HepG2 (cell line): ENCODE data around the gene PRH2. TPM values are rescaled to one million over a fixed set of nuclear protein-coding genes. Genes with fewer than 3 reads are reported as not detected.

Experiments
- ATAC-seq: fragments of 200-7000 bp; cut with Tn5 transposase; 3 replicates; pipeline ENCODE4 v1.9.1; 2020; ENCODE audit warnings: mild to moderate bottlenecking, moderate library complexity
- BruUV-seq: library from RNA; stranded (reverse); fragments of 400-500 nt; replicated peaks from 2 replicates; lab custom pipeline; 2021; lab: Mats Ljungman, UMichigan
- CTCF ChIA-PET: fragments of 300-600 bp; formaldehyde crosslinking; extraction: SDS; loops from one replicate; lab custom pipeline; 2021; ENCODE audit warnings: low total read pairs, inconsistent platforms, low intra/inter-chr PET ratio; lab: Yijun Ruan, JAX
- POLR2A ChIA-PET: fragments of 350-600 bp; sonication (Branson Sonifier 250); formaldehyde crosslinking; loops from one replicate; lab custom pipeline; 2020; ENCODE audit warnings: antibody characterized with exemption, inconsistent platforms; lab: Yijun Ruan, JAX
- DNase-seq: peaks from one replicate; pipeline ENCODE4 v3.0.0-alpha.2; 2015; ENCODE audit warnings: low spot score
- FAIRE-seq: peaks from 3 replicates; lab custom pipeline; 2011; peaks lifted over from hg19 to GRCh38; lab: Jason Lieb, UNC
- H2AFZ ChIP-seq: one replicate; pipeline ENCODE4 v1.6.1; 2011; ENCODE audit warnings: low read length, inconsistent platforms
- H3K27ac ChIP-seq: fragments of 300-600 bp; 3 replicates; pipeline ENCODE4 v1.8.0; 2011; ENCODE audit warnings: mixed run types, mild to moderate bottlenecking, mixed read lengths, low read length, inconsistent platforms; ENCODE audit not compliant: insufficient read depth; ENCODE audit errors: extremely low read length
- H3K27me3 ChIP-seq, 2 experiments: fragments of 200-600 bp in 1 of 2; 2 replicates in 1 of 2; 3 replicates in 1 of 2; pipeline versions ENCODE4 v1.6.0 to v1.8.0; 2011; ENCODE audit warnings: low read length in 2 of 2, mild to moderate bottlenecking in 2 of 2, moderate library complexity in 2 of 2, inconsistent platforms in 1 of 2; ENCODE audit not compliant: insufficient read depth in 2 of 2, control insufficient read depth in 1 of 2
- H3K36me3 ChIP-seq, 2 experiments: fragments of 200-600 bp in 1 of 2; replicated peaks in 1 of 2; 2 replicates in 1 of 2; 3 replicates in 1 of 2; pipeline versions ENCODE4 v1.5.1 to v1.8.0; 2011; ENCODE audit warnings: low read length in 2 of 2, inconsistent platforms in 1 of 2; ENCODE audit not compliant: insufficient read depth in 2 of 2, control insufficient read depth in 1 of 2
- H3K4me1 ChIP-seq: 2 replicates; pipeline ENCODE4 v1.5.1; 2012; ENCODE audit warnings: low read length, inconsistent platforms; ENCODE audit not compliant: insufficient read depth
- H3K4me2 ChIP-seq: 2 replicates; pipeline ENCODE4 v1.6.0; 2011; ENCODE audit warnings: low read depth, low read length, inconsistent platforms
- H3K4me3 ChIP-seq, 3 experiments: fragments of 200-600 bp in 1 of 3; sonication (generic), shearing (Covaris generic) in 1 of 3; replicated peaks in 1 of 3; 2 replicates each; pipeline ENCODE4 v1.5.1; 2011 to 2016; ENCODE audit warnings: low read length in 3 of 3, inconsistent platforms in 2 of 3, low read depth in 2 of 3, mild to moderate bottlenecking in 2 of 3, control low read depth in 1 of 3, mixed read lengths in 1 of 3; ENCODE audit not compliant: insufficient read depth in 1 of 3
- H3K79me2 ChIP-seq: one replicate; pipeline ENCODE4 v1.6.1; 2011; ENCODE audit warnings: low read length, inconsistent platforms; ENCODE audit not compliant: insufficient read depth
- H3K9ac ChIP-seq: 2 replicates; pipeline ENCODE4 v1.6.0; 2011; ENCODE audit warnings: mild to moderate bottlenecking, low read depth, low read length, inconsistent platforms; ENCODE audit not compliant: insufficient read depth
- H3K9me3 ChIP-seq: 2 replicates; pipeline ENCODE4 v1.5.1; 2012; ENCODE audit warnings: mild to moderate bottlenecking, low read length
- H4K20me1 ChIP-seq: 2 replicates; pipeline ENCODE4 v1.6.0; 2011; ENCODE audit warnings: inconsistent platforms, mild to moderate bottlenecking, low read length, moderate library complexity; ENCODE audit not compliant: insufficient read depth
- ATF1 ChIP-seq: IDR thresholded peaks from 2 replicates; pipeline ENCODE4 v1.6.1; 2016; ENCODE audit warnings: mild to moderate bottlenecking, control low read depth
- GLI4 ChIP-seq: sonication (generic); formaldehyde crosslinking; IDR thresholded peaks from 2 replicates; pipeline ENCODE4 v1.5.1; 2020; ENCODE audit warnings: missing genetic modification reagents, mild to moderate bottlenecking, moderate library complexity, borderline replicate concordance
- HNF4G ChIP-seq, 2 experiments: sonication (generic) in 1 of 2; formaldehyde crosslinking in 1 of 2; IDR thresholded peaks; 2 replicates each; pipeline versions ENCODE4 v1.4.0 to v1.6.1; 2011 to 2020; ENCODE audit warnings: borderline replicate concordance in 2 of 2, low read depth in 2 of 2, mild to moderate bottlenecking in 2 of 2, low read length in 1 of 2, missing genetic modification reagents in 1 of 2, moderate library complexity in 1 of 2
- KDM5B ChIP-seq: sonication (generic); formaldehyde crosslinking; IDR thresholded peaks from 2 replicates; pipeline ENCODE4 v1.4.0; 2020; ENCODE audit warnings: missing genetic modification reagents, mild to moderate bottlenecking, borderline replicate concordance
- NCOA5 ChIP-seq: sonication (generic); formaldehyde crosslinking; IDR thresholded peaks from 2 replicates; pipeline ENCODE4 v1.4.0; 2020; ENCODE audit warnings: missing genetic modification reagents
- RAD51 ChIP-seq: fragments of 450-650 bp; IDR thresholded peaks from 2 replicates; pipeline ENCODE4 v1.6.1; 2016; ENCODE audit warnings: borderline replicate concordance
- RXRB ChIP-seq: IDR thresholded peaks from 2 replicates; pipeline ENCODE4 v1.6.1; 2016; ENCODE audit warnings: borderline replicate concordance, missing genetic modification reagents, missing compliant biosample characterization
- SNAPC2 ChIP-seq: sonication (generic); formaldehyde crosslinking; IDR thresholded peaks from 2 replicates; pipeline ENCODE4 v1.8.1; 2022; ENCODE audit warnings: mild to moderate bottlenecking, missing genetic modification reagents
- THAP11 ChIP-seq: IDR thresholded peaks from 2 replicates; pipeline ENCODE4 v1.6.1; 2016; ENCODE audit warnings: missing biosample characterization, missing genetic modification reagents
- ZFAT ChIP-seq: sonication (generic); formaldehyde crosslinking; conservative IDR thresholded peaks from 2 replicates; pipeline ENCODE4 v1.8.1; 2023; ENCODE audit warnings: missing genetic modification reagents, inconsistent platforms
- ZNF331 ChIP-seq: sonication (generic); formaldehyde crosslinking; IDR thresholded peaks from 2 replicates; pipeline ENCODE4 v1.4.0; 2020; ENCODE audit warnings: missing genetic modification reagents
- ZNF335 ChIP-seq: sonication (generic); formaldehyde crosslinking; IDR thresholded peaks from 2 replicates; pipeline ENCODE4 v1.4.0; 2020; ENCODE audit warnings: missing genetic modification reagents
- ZNF703 ChIP-seq: sonication (generic); formaldehyde crosslinking; IDR thresholded peaks from 2 replicates; pipeline ENCODE4 v1.5.1; 2020; ENCODE audit warnings: missing genetic modification reagents, mild to moderate bottlenecking, moderate library complexity, borderline replicate concordance
- ZNF781 ChIP-seq: sonication (generic); formaldehyde crosslinking; IDR thresholded peaks from 2 replicates; pipeline ENCODE4 v1.5.1; 2020; ENCODE audit warnings: borderline replicate concordance, mild to moderate bottlenecking, missing genetic modification reagents; ENCODE audit errors: not compliant biosample characterization
- ZNF792 ChIP-seq: IDR thresholded peaks from 2 replicates; pipeline ENCODE4 v1.6.1; 2016
- WGBS: methylation state at CpG from one replicate; pipeline ENCODE4 v1.1.6; 2017; ENCODE audit warnings: low lambda C conversion rate; 5-methylcytosine and 5-hydroxymethylcytosine counted together
- in situ Hi-C: cut with HindIII; loops from 2 replicates; pipeline ENCODE4 v1.10.0; 2017; ENCODE audit warnings: low pct_unique_long_range_greater_than_20kb; ENCODE audit not compliant: extremely low pct_ligation_motif_present
- intact Hi-C: fragments of 100-400 bp; cut with micrococcal nuclease; formaldehyde crosslinking; loops from one replicate; pipeline ENCODE4 v1.10.0; 2022; ENCODE audit not compliant: unreplicated experiment
- polyA plus RNA-seq, 8 experiments: library from polyadenylated mRNA; depleted of rRNA in 3 of 8; stranded (reverse) in 7 of 8; unstranded in 1 of 8; fragments of >200 nt; fragmentation: Illumina TruSeq in 4 of 8; extraction: Trizol in 4 of 8; gene quantifications; 2 replicates each; pipeline versions ENCODE4 v1.2.1 to v1.2.3, GENCODE V29; 2011 to 2016; ENCODE audit warnings: low read depth in 4 of 8, missing spikeins in 1 of 8, mixed read lengths in 1 of 8; ENCODE audit not compliant: insufficient read depth in 1 of 8
- total RNA-seq, 5 experiments: library from RNA; depleted of rRNA; stranded (reverse); fragments of >200 nt; fragmentation: Illumina TruSeq; extraction: Trizol; gene quantifications; 2 replicates each; pipeline ENCODE4 v1.2.3, GENCODE V29; 2016; ENCODE audit warnings: low read depth in 1 of 5
- TF ChIP-seq, protein P1 (sequence below): sonication (generic); formaldehyde crosslinking; IDR thresholded peaks from 2 replicates; pipeline ENCODE4 v1.4.0; 2020; ENCODE audit warnings: mild to moderate bottlenecking, missing genetic modification reagents
- TF ChIP-seq, protein P2 (sequence below): sonication (generic); formaldehyde crosslinking; IDR thresholded peaks from 2 replicates; pipeline ENCODE4 v1.4.0; 2020; ENCODE audit warnings: missing genetic modification reagents
- TF ChIP-seq, protein P3 (sequence below): sonication (generic); formaldehyde crosslinking; IDR thresholded peaks from 2 replicates; pipeline ENCODE4 v1.4.0; 2020; ENCODE audit warnings: missing genetic modification reagents

The PRH2 gene
- total and polyA plus RNA-seq, 2 of the 13 experiments (the other 11 are each of a cell fraction or from before 2014, with no cell fraction given), result 0.24 to 0.48 TPM

DNA sequence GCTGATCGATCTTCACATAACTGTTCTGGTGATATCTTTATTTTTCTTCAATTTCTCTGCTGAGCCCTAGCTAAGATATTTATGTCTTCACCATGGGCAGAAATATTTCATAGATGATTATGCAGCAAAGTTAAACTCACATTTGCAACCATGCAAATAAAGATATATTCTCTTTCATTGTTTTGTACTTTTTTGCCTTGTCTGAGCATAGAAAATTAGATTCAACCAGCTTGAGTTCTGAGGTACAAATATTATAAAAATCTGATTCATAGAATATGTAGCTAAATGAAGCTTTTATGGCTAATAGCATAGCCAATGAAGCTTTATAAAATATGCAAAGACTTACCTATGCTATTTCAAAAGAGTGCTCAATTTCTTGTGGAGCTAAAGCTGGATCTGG, 19.6 kb upstream of the PRH2 start, which contains the start of gene TAS2R13:
Gene TAS2R13, minus strand, starts transcription at position 101 of the 400 bp plus-strand sequence. CDS start 264 bp downstream, outside the sequence.
- intact Hi-C loops, result no loop called here
- Histone ChIP-seq H4K20me1 (no peaks in the 10 kb centered on the region), H3K9me3 (peaks cover 9% of the 10 kb centered on the region; the same call in 1 of the 2 replicates), H3K27me3 (no peaks in the 10 kb centered on the region), H3K9ac (no peak within 1 kb of the TSS), H3K4me3 (no peak within 1 kb of the TSS), H3K4me2 (no peak within 1 kb of the TSS), H3K36me3 (no peaks in the 10 kb centered on the region; a peak in 1 of 5 replicates), H3K79me2 (no peaks in the 10 kb centered on the region), H2AFZ (no peak within 1 kb of the TSS), H3K4me1 (no peaks in the 10 kb centered on the region), H3K27ac (no peak within 1 kb of the TSS)
- WGBS, result 91% methylated on average over 1 of the region's 1 CpG
- FAIRE-seq (no peak), ATAC-seq (no peak), DNase-seq (no peak)
- CTCF ChIA-PET, result no interaction called here
- BruUV-seq, result no TSS peak
- in situ Hi-C loops, result no loop called here
- POLR2A ChIA-PET, result no interaction called here
- TF ChIP-seq ZNF335 (CRISPR knock-in tag), result no peak
- no peak for TF ChIP-seq ZFAT (CRISPR knock-in tag)
- TF ChIP-seq RXRB, result no peak
- TF ChIP-seq HNF4G (IDR thresholded peaks at IDR 0.05; ENCODE audit: borderline replicate concordance, low read depth, low read length), result no peak
- TF ChIP-seq HNF4G (CRISPR knock-in tag; IDR thresholded peaks at IDR 0.05; ENCODE audit: borderline replicate concordance, low read depth), result no peak
- no peak for TF ChIP-seq GLI4
- TF ChIP-seq RAD51, result no peak
- TF ChIP-seq ZNF792, result no peak
- no peak for TF ChIP-seq ATF1
- no peak for TF ChIP-seq ZNF703
- TF ChIP-seq, protein P1, sequence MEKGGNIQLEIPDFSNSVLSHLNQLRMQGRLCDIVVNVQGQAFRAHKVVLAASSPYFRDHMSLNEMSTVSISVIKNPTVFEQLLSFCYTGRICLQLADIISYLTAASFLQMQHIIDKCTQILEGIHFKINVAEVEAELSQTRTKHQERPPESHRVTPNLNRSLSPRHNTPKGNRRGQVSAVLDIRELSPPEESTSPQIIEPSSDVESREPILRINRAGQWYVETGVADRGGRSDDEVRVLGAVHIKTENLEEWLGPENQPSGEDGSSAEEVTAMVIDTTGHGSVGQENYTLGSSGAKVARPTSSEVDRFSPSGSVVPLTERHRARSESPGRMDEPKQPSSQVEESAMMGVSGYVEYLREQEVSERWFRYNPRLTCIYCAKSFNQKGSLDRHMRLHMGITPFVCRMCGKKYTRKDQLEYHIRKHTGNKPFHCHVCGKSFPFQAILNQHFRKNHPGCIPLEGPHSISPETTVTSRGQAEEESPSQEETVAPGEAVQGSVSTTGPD (CRISPR knock-in tag), result no peak
- TF ChIP-seq THAP11 (CRISPR knock-in tag), result no peak
- TF ChIP-seq KDM5B (CRISPR knock-in tag), result no peak
- no peak for TF ChIP-seq ZNF781 (CRISPR knock-in tag)
- TF ChIP-seq NCOA5, result no peak
- TF ChIP-seq ZNF331 (CRISPR knock-in tag), result no peak
- TF ChIP-seq SNAPC2, result no peak
- TF ChIP-seq, protein P2, sequence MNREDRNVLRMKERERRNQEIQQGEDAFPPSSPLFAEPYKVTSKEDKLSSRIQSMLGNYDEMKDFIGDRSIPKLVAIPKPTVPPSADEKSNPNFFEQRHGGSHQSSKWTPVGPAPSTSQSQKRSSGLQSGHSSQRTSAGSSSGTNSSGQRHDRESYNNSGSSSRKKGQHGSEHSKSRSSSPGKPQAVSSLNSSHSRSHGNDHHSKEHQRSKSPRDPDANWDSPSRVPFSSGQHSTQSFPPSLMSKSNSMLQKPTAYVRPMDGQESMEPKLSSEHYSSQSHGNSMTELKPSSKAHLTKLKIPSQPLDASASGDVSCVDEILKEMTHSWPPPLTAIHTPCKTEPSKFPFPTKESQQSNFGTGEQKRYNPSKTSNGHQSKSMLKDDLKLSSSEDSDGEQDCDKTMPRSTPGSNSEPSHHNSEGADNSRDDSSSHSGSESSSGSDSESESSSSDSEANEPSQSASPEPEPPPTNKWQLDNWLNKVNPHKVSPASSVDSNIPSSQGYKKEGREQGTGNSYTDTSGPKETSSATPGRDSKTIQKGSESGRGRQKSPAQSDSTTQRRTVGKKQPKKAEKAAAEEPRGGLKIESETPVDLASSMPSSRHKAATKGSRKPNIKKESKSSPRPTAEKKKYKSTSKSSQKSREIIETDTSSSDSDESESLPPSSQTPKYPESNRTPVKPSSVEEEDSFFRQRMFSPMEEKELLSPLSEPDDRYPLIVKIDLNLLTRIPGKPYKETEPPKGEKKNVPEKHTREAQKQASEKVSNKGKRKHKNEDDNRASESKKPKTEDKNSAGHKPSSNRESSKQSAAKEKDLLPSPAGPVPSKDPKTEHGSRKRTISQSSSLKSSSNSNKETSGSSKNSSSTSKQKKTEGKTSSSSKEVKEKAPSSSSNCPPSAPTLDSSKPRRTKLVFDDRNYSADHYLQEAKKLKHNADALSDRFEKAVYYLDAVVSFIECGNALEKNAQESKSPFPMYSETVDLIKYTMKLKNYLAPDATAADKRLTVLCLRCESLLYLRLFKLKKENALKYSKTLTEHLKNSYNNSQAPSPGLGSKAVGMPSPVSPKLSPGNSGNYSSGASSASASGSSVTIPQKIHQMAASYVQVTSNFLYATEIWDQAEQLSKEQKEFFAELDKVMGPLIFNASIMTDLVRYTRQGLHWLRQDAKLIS (CRISPR knock-in tag), result no peak
- TF ChIP-seq, protein P3, sequence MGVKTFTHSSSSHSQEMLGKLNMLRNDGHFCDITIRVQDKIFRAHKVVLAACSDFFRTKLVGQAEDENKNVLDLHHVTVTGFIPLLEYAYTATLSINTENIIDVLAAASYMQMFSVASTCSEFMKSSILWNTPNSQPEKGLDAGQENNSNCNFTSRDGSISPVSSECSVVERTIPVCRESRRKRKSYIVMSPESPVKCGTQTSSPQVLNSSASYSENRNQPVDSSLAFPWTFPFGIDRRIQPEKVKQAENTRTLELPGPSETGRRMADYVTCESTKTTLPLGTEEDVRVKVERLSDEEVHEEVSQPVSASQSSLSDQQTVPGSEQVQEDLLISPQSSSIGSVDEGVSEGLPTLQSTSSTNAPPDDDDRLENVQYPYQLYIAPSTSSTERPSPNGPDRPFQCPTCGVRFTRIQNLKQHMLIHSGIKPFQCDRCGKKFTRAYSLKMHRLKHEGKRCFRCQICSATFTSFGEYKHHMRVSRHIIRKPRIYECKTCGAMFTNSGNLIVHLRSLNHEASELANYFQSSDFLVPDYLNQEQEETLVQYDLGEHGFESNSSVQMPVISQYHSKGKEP (CRISPR knock-in tag), result no peak
